Neural progenitor cell (in vitro differentiated cells): ENCODE measurements around the gene GARIN5A. TPM values are rescaled to one million over a fixed set of nuclear protein-coding genes. Genes with fewer than 3 reads are reported as not detected.
A peak's percentile ranks its signal among the peaks of the same experiment; 100 is the strongest.

Experiments
- DNase-seq: peaks from one replicate; pipeline ENCODE4 v3.0.0-alpha.2; 2016; ENCODE audit warnings: low spot score
- H2AFZ ChIP-seq: fragments of 200-600 bp; sonication (generic); replicated peaks from 2 replicates; pipeline ENCODE4 v1.6.1; 2016; ENCODE audit warnings: antibody characterized with exemption
- H3F3A ChIP-seq: fragments of 200-600 bp; sonication (generic); 2 replicates; pipeline ENCODE4 v1.6.1; 2016; ENCODE audit warnings: antibody characterized with exemption, low read depth
- H3K27ac ChIP-seq: fragments of 200-600 bp; sonication (generic); 2 replicates; pipeline ENCODE4 v1.5.1; 2016; ENCODE audit warnings: mild to moderate bottlenecking
- H3K27me3 ChIP-seq: fragments of 200-600 bp; sonication (generic); 2 replicates; pipeline ENCODE4 v1.6.1; 2016; ENCODE audit warnings: mild to moderate bottlenecking, moderate library complexity
- H3K36me3 ChIP-seq: fragments of 200-600 bp; sonication (generic); 2 replicates; pipeline ENCODE4 v1.5.1; 2016
- H3K4me1 ChIP-seq: fragments of 200-600 bp; sonication (generic); 2 replicates; pipeline ENCODE4 v1.6.1; 2016; ENCODE audit warnings: mixed run types
- H3K4me2 ChIP-seq: fragments of 200-600 bp; sonication (generic); 2 replicates; pipeline ENCODE4 v1.6.1; 2016
- H3K4me3 ChIP-seq: fragments of 200-600 bp; sonication (generic); 2 replicates; pipeline ENCODE4 v1.5.1; 2016
- H3K79me2 ChIP-seq: fragments of 200-600 bp; sonication (generic); 2 replicates; pipeline ENCODE4 v1.6.1; 2016; ENCODE audit warnings: low read depth
- H3K9ac ChIP-seq: fragments of 200-600 bp; sonication (generic); 2 replicates; pipeline ENCODE4 v1.6.1; 2016
- H3K9me3 ChIP-seq: fragments of 200-600 bp; sonication (generic); 2 replicates; pipeline ENCODE4 v1.5.1; 2016; ENCODE audit warnings: low read depth
- H4K20me1 ChIP-seq: fragments of 200-600 bp; sonication (generic); 2 replicates; pipeline ENCODE4 v1.6.1; 2016; ENCODE audit warnings: low read depth
- H3K27ac Mint-ChIP-seq: 3 replicates; pipeline ENCODE4 v1.8.0; 2021; ENCODE audit warnings: mixed read lengths
- H3K27me3 Mint-ChIP-seq: 2 replicates; pipeline ENCODE4 v1.8.0; 2022; ENCODE audit warnings: low read depth, mild to moderate bottlenecking, inconsistent platforms, moderate library complexity, mixed read lengths; ENCODE audit not compliant: insufficient read depth
- H3K36me3 Mint-ChIP-seq: 3 replicates; pipeline ENCODE4 v1.8.0; 2021; ENCODE audit warnings: mixed read lengths
- H3K4me1 Mint-ChIP-seq: 3 replicates; pipeline ENCODE4 v1.8.0; 2021; ENCODE audit warnings: mixed read lengths
- H3K4me3 Mint-ChIP-seq: 3 replicates; pipeline ENCODE4 v1.8.0; 2021; ENCODE audit warnings: mild to moderate bottlenecking, moderate library complexity, mixed read lengths
- H3K9me3 Mint-ChIP-seq: 3 replicates; pipeline ENCODE4 v1.8.0; 2020; ENCODE audit warnings: mixed read lengths
- CTCF ChIP-seq: fragments of 200-600 bp; sonication (generic); IDR thresholded peaks from 2 replicates; pipeline ENCODE4 v1.5.1; 2017; ENCODE audit warnings: antibody characterized with exemption, mild to moderate bottlenecking
- EZH2 ChIP-seq: fragments of 200-600 bp; sonication (generic); IDR thresholded peaks from 2 replicates; pipeline ENCODE4 v1.6.1; 2017; ENCODE audit warnings: antibody characterized with exemption, mild to moderate bottlenecking, moderate library complexity
- EZH2phosphoT487 ChIP-seq: fragments of 200-600 bp; sonication (generic); IDR thresholded peaks from 2 replicates; pipeline ENCODE4 v1.6.1; 2017; ENCODE audit warnings: antibody characterized with exemption
- total RNA-seq: library from RNA; depleted of rRNA; stranded (reverse); fragments of >200 nt; gene quantifications from 2 replicates; pipeline ENCODE4 v1.2.3, GENCODE V29; 2015; ENCODE audit warnings: low replicate concordance

The GARIN5A gene
- total RNA-seq, 1 donor from 2014 or later, result 5.6 TPM

GRCh38 chr19:50519006-50519575 lies 42.4 kb upstream of the GARIN5A start:
- H3K4me3 Mint-ChIP-seq, result no peak overlapping the region
- Histone ChIP-seq H3K4me1 (peaks cover 4% of the 10 kb centered on the region), H4K20me1 (no peaks in the 10 kb centered on the region), H3K4me3 (no peak overlapping the region), H3K4me2 (no peak overlapping the region), H3K9ac (no peak overlapping the region), H3K79me2 (no peaks in the 10 kb centered on the region), H3K27me3 (no peaks in the 10 kb centered on the region), H2AFZ (no peak overlapping the region), H3K9me3 (no peaks in the 10 kb centered on the region), H3K36me3 (no peaks in the 10 kb centered on the region), H3K27ac (no peak overlapping the region), H3F3A (no peaks in the 10 kb centered on the region)
- no peak for DNase-seq
- peaks cover 4% of the 10 kb centered on the region for H3K4me1 Mint-ChIP-seq
- H3K27me3 Mint-ChIP-seq, result peaks cover 8% of the 10 kb centered on the region
- TF ChIP-seq EZH2 (no peak), CTCF (no peak), EZH2phosphoT487 (no peak)
- H3K27ac Mint-ChIP-seq, result no peak overlapping the region
- peaks cover 14% of the 10 kb centered on the region for H3K36me3 Mint-ChIP-seq
- H3K9me3 Mint-ChIP-seq, result no peaks in the 10 kb centered on the region

GRCh38 chr19:50518091-50519005 lies 41.7 kb upstream of the GARIN5A start:
- no peaks in the 10 kb centered on the region for H3F3A ChIP-seq
- no peak for DNase-seq
- H3K36me3 Mint-ChIP-seq, result peaks cover 11% of the 10 kb centered on the region
- no peaks in the 10 kb centered on the region for H3K27me3 ChIP-seq
- no peak overlapping the region for H3K4me2 ChIP-seq
- H3K9me3 Mint-ChIP-seq, result no peaks in the 10 kb centered on the region
- no peak overlapping the region for H3K27ac Mint-ChIP-seq
- no peak overlapping the region for H3K4me3 ChIP-seq
- H3K27me3 Mint-ChIP-seq, result peaks cover 9% of the 10 kb centered on the region
- no peaks in the 10 kb centered on the region for H3K79me2 ChIP-seq
- peaks cover 9% of the 10 kb centered on the region for H3K4me1 ChIP-seq
- no peaks in the 10 kb centered on the region for H3K9me3 ChIP-seq
- H3K27ac ChIP-seq, result no peak overlapping the region
- H3K4me1 Mint-ChIP-seq, result peaks cover 10% of the 10 kb centered on the region
- H3K9ac ChIP-seq, result no peak overlapping the region
- peak; percentile 36 for TF ChIP-seq CTCF
- no peak for TF ChIP-seq EZH2phosphoT487
- no peak overlapping the region for H3K4me3 Mint-ChIP-seq
- no peaks in the 10 kb centered on the region for H4K20me1 ChIP-seq
- H2AFZ ChIP-seq, result no peak overlapping the region
- no peaks in the 10 kb centered on the region for H3K36me3 ChIP-seq

GRCh38 chr19:50517704-50518075 lies 41.0 kb upstream of the GARIN5A start:
- TF ChIP-seq EZH2 (no peak), CTCF (no peak), EZH2phosphoT487 (no peak)
- no peaks in the 10 kb centered on the region for H3K27me3 ChIP-seq
- H3K4me3 ChIP-seq, result no peak overlapping the region
- H3K27me3 Mint-ChIP-seq, result peaks cover 8% of the 10 kb centered on the region
- H2AFZ ChIP-seq, result no peak overlapping the region
- peaks cover 9% of the 10 kb centered on the region for H3K4me1 ChIP-seq
- H3K27ac Mint-ChIP-seq, result no peak overlapping the region
- no peaks in the 10 kb centered on the region for H3F3A ChIP-seq
- no peaks in the 10 kb centered on the region for H3K36me3 ChIP-seq
- no peaks in the 10 kb centered on the region for H4K20me1 ChIP-seq
- peaks cover 16% of the 10 kb centered on the region for H3K4me1 Mint-ChIP-seq
- no peaks in the 10 kb centered on the region for H3K9me3 Mint-ChIP-seq
- H3K9me3 ChIP-seq, result no peaks in the 10 kb centered on the region
- no peak overlapping the region for H3K4me3 Mint-ChIP-seq
- H3K79me2 ChIP-seq, result no peaks in the 10 kb centered on the region
- H3K4me2 ChIP-seq, result no peak overlapping the region
- no peak overlapping the region for H3K9ac ChIP-seq
- no peak overlapping the region for H3K27ac ChIP-seq
- peaks cover 11% of the 10 kb centered on the region for H3K36me3 Mint-ChIP-seq
- no peak for DNase-seq
